NCI-H2171 (cell line): ENCODE data around the gene LAMB1.

Source experiments
- DNase-seq: peaks from one replicate; lab custom pipeline; 2025; lab: John Stamatoyannopoulos, UW

LAMB1 gene

DNA sequence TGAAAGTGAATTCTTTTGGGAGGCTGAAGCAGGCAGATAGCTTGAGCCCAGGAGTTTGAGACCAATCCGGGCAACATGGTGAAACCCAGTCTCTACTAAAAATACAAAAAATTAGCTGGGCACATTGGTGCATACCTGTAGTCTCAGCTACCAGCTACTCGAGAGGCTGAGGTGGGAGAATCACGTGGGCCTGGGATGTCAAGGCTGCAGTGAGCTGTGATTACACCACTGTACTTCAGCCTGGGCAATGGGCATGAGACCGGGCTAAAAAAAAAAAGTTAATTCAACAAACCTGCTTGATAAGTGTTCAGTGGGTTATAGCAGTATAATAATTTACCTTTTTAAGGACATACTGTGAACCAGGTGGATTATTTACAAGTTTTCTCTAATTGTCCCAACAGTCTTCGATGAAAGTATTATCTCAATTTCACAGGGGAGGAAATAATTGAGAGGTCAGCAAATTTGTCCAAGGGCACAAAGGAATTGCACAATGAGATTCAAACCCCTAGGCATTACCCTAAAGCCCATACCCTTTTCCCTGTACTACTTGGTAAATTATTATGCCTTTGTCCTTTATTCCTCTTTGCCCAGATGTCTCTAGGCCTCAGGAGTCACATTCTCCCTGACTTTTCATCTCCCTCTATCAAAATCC, 125.1 kb downstream of the LAMB1 start:
- no peak for DNase-seq

DNA sequence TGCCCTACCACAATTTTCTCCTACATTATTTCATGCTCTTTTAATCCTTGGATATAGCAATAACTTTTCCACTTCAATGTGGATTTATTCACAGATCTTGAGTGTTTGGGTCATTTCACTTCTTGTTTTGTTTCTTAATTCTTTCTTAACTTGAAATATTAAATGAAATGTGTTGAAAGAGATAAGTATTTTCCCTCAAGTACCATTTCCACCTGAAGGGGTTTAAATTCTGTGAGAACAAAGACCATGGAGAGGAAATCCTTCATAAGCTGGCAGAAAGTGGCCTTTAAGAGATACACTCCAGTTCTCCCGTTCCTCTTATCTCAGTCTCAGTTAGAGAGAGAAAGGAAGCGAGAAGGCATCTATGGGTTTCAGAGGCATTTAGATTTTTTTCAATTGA, 126.0 kb downstream of the LAMB1 start:
- no peak for DNase-seq

DNA sequence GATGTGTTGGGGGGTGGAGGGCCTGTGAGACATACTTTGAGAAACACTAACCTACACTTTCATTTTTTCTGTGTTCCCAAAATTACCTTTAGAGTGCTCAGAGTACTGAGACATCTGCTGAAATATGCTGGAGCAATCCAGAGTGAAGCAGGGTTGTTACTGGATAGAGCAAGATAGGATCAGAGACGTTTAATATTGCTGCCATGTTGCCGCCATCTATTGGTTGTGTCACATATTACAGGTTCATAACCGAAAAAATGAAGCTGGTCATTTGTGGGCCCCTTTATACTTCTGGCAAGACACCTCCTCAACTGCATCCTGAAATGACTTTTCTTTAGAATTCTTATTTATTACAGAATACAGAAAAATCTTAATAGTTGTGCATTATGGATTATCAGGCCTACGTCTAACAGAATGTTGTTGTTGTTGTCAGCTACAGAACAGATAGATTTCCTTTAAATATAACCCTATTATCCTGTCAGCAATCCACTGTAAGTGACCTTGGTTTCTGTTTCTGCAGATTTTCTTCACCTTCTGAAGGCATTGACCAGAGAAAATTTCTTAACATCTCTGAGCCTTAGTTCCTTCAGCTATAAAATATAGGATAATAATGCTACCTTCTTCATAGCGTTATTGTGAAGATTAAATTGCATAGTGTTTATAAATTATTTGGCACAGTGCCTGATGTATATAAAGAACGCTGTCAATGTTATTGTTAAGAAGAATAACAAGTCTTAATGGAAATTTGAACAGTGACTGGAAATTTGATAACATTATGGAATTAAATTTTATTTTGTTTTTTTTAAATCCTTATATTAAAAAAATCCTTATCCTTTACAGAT, 128.1 kb downstream of the LAMB1 start:
- peak; percentile 47 for DNase-seq

- DNase-seq = no peak
Observed at GRCh38 chr7:107874111-107874510, 128.8 kb downstream of the LAMB1 start.
